ENCODE results near the gene MYT1.

The MYT1 gene

DNA sequence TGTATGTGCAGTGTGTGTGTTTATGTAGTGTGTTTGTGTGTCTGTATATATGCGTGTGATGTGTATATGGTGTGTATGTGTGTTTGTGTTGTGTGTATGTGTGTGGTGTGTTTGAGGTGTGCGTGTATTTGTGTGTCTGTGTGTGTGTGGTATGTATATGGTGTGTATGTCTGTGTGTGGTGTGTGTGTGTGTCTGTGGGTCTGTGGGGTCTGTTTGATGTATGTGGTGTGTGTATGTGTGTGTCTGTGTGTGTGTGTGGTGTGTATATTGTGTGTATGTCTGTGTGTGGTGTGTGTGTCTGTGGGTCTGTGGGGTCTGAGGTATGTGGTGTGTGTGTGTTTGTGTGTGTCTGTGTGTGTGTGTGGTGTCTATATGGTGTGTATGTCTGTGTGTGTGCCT, 10.8 kb upstream of the MYT1 start:
- H3K4me3 ChIP-seq (ENCODE audit: low read length), result no peak overlapping the region
- no peak for DNase-seq (ENCODE audit: low read depth)
- TF ChIP-seq, protein P1, sequence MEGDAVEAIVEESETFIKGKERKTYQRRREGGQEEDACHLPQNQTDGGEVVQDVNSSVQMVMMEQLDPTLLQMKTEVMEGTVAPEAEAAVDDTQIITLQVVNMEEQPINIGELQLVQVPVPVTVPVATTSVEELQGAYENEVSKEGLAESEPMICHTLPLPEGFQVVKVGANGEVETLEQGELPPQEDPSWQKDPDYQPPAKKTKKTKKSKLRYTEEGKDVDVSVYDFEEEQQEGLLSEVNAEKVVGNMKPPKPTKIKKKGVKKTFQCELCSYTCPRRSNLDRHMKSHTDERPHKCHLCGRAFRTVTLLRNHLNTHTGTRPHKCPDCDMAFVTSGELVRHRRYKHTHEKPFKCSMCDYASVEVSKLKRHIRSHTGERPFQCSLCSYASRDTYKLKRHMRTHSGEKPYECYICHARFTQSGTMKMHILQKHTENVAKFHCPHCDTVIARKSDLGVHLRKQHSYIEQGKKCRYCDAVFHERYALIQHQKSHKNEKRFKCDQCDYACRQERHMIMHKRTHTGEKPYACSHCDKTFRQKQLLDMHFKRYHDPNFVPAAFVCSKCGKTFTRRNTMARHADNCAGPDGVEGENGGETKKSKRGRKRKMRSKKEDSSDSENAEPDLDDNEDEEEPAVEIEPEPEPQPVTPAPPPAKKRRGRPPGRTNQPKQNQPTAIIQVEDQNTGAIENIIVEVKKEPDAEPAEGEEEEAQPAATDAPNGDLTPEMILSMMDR (conservative IDR thresholded peaks at IDR 0.05; ENCODE audit: low read depth, low read length), result no peak

DNA sequence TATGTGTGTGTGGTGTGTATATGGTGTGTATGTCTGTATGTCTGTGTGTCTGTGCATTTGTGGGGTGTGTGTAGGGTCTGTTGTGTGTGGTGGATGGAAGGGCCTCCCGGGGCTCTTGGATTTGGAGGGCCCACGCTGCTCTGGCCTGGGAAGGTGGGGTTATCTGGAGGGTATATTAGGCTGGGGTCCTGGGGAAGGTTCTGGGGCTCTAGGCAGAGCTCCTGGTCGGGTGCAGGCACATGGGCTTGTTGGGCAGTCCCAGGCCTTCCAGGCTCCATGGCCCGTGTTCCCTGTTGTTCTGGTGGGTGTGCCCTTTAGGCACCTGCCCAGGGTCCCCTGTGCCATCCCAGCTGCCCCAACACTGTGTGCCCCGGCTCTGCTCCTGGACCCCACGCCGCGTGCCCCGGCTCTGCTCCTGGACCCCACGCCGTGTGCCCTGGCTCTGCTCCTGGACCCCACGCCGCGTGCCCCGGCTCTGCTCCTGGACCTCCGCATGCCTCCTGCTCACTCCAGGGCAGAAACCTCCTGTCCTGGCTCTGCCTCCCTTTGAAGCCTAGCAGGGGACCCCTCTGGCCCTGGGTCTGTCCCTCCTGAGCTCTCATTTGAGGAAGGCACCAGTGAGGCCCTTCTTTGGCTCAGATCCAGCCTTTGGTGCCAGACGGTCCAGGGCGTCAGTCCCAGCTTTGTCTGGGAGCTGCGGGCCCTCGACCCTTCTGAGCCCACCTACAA, 10.2 kb upstream of the MYT1 start:
- TF ChIP-seq, protein P1 (conservative IDR thresholded peaks at IDR 0.05; ENCODE audit: low read depth, low read length), result no peak
- DNase-seq (ENCODE audit: low read depth), result no peak
- H3K4me3 ChIP-seq (ENCODE audit: low read length), result no peak overlapping the region

- TF ChIP-seq, protein P1 (conservative IDR thresholded peaks at IDR 0.05; ENCODE audit: low read depth, low read length), result no peak
- no peak for DNase-seq (ENCODE audit: low read depth)
Measured at GRCh38 chr20:64154590-64155257, 9.5 kb upstream of the MYT1 start.

DNA sequence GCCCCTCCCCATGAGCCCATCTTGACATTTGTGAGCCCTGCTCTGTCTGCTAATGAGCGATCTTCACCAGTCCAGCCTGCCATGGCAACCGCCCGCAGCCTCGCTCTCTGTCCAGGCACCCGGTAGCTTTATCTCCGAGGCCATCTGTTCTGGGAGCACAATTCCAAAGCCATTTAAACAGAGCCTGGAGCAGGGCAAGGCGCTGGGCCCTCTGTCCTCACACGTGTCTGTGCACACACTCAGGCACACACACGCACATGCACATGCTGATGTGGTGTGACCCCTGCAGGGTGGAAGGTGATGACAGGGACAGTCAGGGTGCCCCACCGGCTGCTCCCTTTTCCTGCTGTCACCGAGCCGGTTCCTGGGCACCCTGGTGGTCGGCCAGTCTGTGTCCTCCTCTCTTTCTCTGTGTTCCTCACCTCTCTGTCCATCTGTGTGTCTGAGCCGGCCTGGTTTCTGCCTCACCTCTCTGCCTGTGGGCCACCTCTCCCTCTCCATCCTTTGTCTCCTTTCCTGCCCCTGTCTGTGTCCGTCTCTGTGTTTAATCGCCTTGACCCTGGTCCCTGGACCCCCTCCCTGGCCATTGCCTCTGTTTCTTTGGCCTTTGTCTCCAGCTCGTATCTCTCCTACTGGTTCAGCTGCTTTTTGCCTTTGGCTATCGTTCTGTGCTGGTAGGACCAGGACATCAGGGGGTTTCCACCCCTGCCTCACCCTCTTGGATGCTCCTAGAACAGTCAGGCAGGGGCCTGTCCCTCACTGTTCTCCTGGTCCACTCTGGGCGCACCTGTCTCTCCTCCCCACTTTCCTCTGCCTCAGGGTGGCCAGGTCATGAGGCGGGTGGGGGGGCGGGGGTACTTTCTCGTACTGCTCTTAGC, 8.8 kb upstream of the MYT1 start:
- TF ChIP-seq, protein P1 (conservative IDR thresholded peaks at IDR 0.05; ENCODE audit: low read depth, low read length), result no peak
- H3K4me3 ChIP-seq (ENCODE audit: low read length), result no peak overlapping the region
- no peak for DNase-seq (ENCODE audit: low read depth)

More at GRCh38 chr20:64154590-64155257, 9.5 kb upstream of the MYT1 start:
- no peak overlapping the region for H3K4me3 ChIP-seq (ENCODE audit: low read length)

DNA sequence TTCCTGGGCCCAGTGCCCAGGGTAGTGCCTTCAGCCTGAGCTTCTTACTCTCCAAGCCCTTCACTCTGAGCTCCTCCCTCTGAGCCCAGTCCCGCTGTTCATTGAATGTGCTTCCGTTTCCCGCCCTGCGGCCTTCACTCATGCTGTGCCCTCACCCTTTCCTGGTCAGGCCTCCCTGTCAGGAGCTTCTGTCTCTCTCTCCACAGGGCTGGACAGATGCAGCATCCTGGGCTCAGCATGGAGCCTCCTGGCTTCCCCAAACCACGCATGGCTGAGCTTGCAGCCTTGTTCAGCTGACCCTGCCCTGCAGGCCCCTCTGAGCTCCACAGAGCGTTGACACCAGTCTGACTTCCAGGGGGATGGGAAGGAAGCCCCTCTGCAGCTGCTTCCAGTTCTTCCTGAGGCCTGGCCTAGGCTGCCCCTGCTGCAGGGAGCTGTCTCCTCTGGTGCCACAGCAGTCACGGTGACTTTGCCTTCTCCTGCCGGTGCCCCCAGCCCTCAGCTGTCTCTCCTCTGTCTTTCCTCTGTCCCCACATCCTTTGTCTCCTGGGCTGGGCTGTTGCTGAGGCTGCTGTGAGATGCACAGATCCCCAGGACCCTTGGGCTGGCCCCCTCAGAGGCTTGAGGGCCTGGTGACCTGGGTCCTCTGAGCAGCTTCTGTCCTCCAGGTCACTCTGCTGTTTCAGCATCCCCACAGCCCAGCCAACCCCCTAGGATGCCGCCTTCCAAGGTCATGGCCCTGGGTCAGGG, 7.9 kb upstream of the MYT1 start:
- H3K4me3 ChIP-seq (ENCODE audit: low read length), result no peak overlapping the region
- TF ChIP-seq, protein P1 (conservative IDR thresholded peaks at IDR 0.05; ENCODE audit: low read depth, low read length), result no peak
- DNase-seq (ENCODE audit: low read depth), result no peak

All from retinal pigment epithelial cell (primary cell).